Right lobe of liver (tissue), 6 donors: ENCODE data around the gene OSCP1. TPM values are rescaled to one million over a fixed set of nuclear protein-coding genes. Genes with fewer than 3 reads are reported as not detected.

Source experiments
- ATAC-seq, 4 donors: fragments of 200-7000 bp; cut with Tn5 transposase; one replicate each; pipeline ENCODE4 v1.9.1; 2020; ENCODE audit warnings: mild to moderate bottlenecking in 4 of 4, moderate library complexity in 4 of 4
- DNase-seq, 3 donors: peaks; one replicate each; pipeline ENCODE4 v3.0.0-alpha.2; 2020
- H3K27ac ChIP-seq, 3 donors: fragments of 200-600 bp; one replicate each; pipeline ENCODE4 v1.8.0; 2022
- H3K27me3 ChIP-seq, 2 donors: fragments of 200-600 bp; one replicate each; pipeline ENCODE4 v1.8.0; 2022
- H3K36me3 ChIP-seq, 4 donors: fragments of 200-600 bp; sonication (generic) in 1 of 4; one replicate each; pipeline versions ENCODE4 v1.5.1 to v1.8.0; 2017 to 2022; ENCODE audit warnings: control low read depth in 1 of 4
- H3K4me1 ChIP-seq, 4 donors: fragments of 200-600 bp; sonication (generic) in 1 of 4; one replicate each; pipeline versions ENCODE4 v1.5.1 to v1.8.0; 2017 to 2022; ENCODE audit warnings: control low read depth in 1 of 4
- H3K4me3 ChIP-seq, 3 donors: fragments of 200-600 bp; one replicate each; pipeline ENCODE4 v1.8.0; 2022
- H3K9me3 ChIP-seq, 4 donors: fragments of 200-600 bp; sonication (generic) in 1 of 4; one replicate each; pipeline versions ENCODE4 v1.5.1 to v1.8.0; 2017 to 2022; ENCODE audit warnings: control low read depth in 1 of 4
- POLR2A ChIP-seq: fragments of 450-650 bp; IDR thresholded peaks from one replicate; pipeline ENCODE4 v1.6.1; 2017; ENCODE audit warnings: antibody characterized with exemption, mild to moderate bottlenecking
- WGBS: methylation state at CpG from one replicate; pipeline ENCODE4 v1.1.6; 2018; ENCODE audit warnings: low coverage, low lambda C conversion rate; ENCODE audit not compliant: insufficient coverage; ENCODE audit errors: missing lambda C conversion rate; 5-methylcytosine and 5-hydroxymethylcytosine counted together
- intact Hi-C, 2 donors: fragments of 100-400 bp; cut with DNase I; formaldehyde crosslinking; loops; one replicate each; pipeline versions ENCODE4 v1.11.2 to v1.14.1; 2022
- total RNA-seq, 6 experiments: library from RNA; depleted of rRNA in 2 of 6; stranded (reverse); fragments of >200 nt in 2 of 6; fragmentation: NEBNext Ultra II Directional in 3 of 6; extraction: Animal tissue kit (Norgen Biotek cat#: 25700) in 3 of 6; gene quantifications; one replicate each; pipeline versions ENCODE4 v1.1.0 to v1.2.4, GENCODE V29; 2016 to 2023
- TF ChIP-seq, protein P1 (sequence below), 4 donors: fragments of 200-600 bp in 3 of 4; fragments of 450-650 bp in 1 of 4; IDR thresholded peaks; one replicate each; pipeline versions ENCODE4 v1.5.1 to v1.8.0; 2016 to 2022; ENCODE audit warnings: antibody characterized with exemption in 4 of 4, mild to moderate bottlenecking in 2 of 4
- donor health status: DM: no; HTN: yes; CAD: no.
- donor health status: DM: no; HTN: no; CAD: no.
- donor health status: DM: no; HTN: no; CAD: no.
- donor health status: DM: no; HTN: yes; CAD: no.
- donor health status: DM: no; HTN: yes; CAD: no.

Gene OSCP1
- total RNA-seq, 6 experiments from 2014 or later = 0.40 to 4.9 (median 1.7) TPM

DNA sequence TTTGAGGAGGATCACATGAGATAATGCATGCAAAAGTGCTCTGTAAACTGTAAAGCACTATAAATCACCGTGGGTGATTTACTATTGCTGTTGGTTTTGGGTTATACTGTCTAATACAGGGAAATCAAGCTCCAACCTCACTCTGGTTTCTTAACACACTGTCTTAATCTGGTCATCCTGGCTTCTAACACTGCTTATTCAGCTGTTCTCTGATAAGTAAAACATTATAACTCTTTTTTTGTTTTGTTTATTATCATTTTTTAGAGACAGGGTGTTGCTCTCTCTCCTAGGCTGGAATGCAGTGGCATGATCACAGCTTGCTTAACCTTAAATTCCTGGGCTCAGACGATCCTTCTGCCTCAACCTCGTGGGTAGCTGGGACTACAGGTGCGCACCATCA is 30.7 kb downstream of the OSCP1 start:
- no peak overlapping the region for H3K27ac ChIP-seq
- no peak for ATAC-seq
- WGBS = 80% methylated on average over 4 of the region's 4 CpGs
- peaks cover 0 to 4% (median 0%) of the 10 kb centered on the region in 4 donors for H3K4me1 ChIP-seq
- no peaks in the 10 kb centered on the region for H3K9me3 ChIP-seq
- no peak for DNase-seq
- H3K27me3 ChIP-seq = no peaks in the 10 kb centered on the region
- TF ChIP-seq POLR2A = no peak
- TF ChIP-seq, protein P1, sequence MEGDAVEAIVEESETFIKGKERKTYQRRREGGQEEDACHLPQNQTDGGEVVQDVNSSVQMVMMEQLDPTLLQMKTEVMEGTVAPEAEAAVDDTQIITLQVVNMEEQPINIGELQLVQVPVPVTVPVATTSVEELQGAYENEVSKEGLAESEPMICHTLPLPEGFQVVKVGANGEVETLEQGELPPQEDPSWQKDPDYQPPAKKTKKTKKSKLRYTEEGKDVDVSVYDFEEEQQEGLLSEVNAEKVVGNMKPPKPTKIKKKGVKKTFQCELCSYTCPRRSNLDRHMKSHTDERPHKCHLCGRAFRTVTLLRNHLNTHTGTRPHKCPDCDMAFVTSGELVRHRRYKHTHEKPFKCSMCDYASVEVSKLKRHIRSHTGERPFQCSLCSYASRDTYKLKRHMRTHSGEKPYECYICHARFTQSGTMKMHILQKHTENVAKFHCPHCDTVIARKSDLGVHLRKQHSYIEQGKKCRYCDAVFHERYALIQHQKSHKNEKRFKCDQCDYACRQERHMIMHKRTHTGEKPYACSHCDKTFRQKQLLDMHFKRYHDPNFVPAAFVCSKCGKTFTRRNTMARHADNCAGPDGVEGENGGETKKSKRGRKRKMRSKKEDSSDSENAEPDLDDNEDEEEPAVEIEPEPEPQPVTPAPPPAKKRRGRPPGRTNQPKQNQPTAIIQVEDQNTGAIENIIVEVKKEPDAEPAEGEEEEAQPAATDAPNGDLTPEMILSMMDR (IDR thresholded peaks at IDR 0.05) = no peak
- intact Hi-C loops = loop anchor here in 1 of 2 donors (5.0 kb wide), 1 partner anchor 77 kb away; no protein-coding TSS in a partner anchor
- no peak overlapping the region for H3K4me3 ChIP-seq
- no peaks in the 10 kb centered on the region for H3K36me3 ChIP-seq

- Histone ChIP-seq H3K27ac (no peak overlapping the region), H3K4me1 (peaks cover 0 to 4% (median 0%) of the 10 kb centered on the region in 4 donors), H3K36me3 (no peaks in the 10 kb centered on the region), H3K4me3 (no peak overlapping the region), H3K27me3 (no peaks in the 10 kb centered on the region), H3K9me3 (no peaks in the 10 kb centered on the region)
- TF ChIP-seq, protein P1 (IDR thresholded peaks at IDR 0.05) = no peak
- no peak for TF ChIP-seq POLR2A
- no peak for DNase-seq
- 82% methylated on average over 3 of the region's 3 CpGs for WGBS
- no peak for ATAC-seq
- intact Hi-C loops = loop anchor here in 1 of 2 donors (5.0 kb wide), 1 partner anchor 77 kb away; no protein-coding TSS in a partner anchor
Observed at GRCh38 chr1:36419140-36419539, 31.1 kb downstream of the OSCP1 start.

DNA sequence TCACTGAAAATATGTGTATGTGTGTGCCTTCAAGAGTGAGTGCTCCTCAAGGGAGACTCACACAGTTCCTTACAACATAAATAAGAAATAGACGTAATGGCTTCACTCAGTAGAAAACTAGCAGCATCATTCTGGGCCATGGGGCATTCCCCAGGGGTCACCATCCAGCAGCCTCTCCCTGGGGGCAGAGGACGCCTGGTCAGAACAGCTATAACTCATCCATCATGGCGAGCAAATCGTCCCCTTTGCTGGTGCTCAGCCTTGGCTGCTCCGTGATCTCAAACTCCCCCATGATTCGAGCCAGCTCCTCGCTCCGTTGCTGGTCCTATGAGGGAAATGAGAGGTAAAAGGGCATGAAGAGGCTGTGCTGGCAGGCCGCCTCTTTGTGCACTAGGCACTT is 32.3 kb downstream of the OSCP1 start:
- Histone ChIP-seq H3K27me3 (no peaks in the 10 kb centered on the region), H3K36me3 (no peaks in the 10 kb centered on the region), H3K4me3 (no peak overlapping the region), H3K9me3 (no peaks in the 10 kb centered on the region), H3K27ac (no peak overlapping the region), H3K4me1 (peaks cover 0 to 4% (median 0%) of the 10 kb centered on the region in 4 donors)
- 58% methylated on average over 3 of the region's 9 CpGs for WGBS
- ATAC-seq = no peak
- no peak for DNase-seq
- intact Hi-C loops = loop anchor here in 1 of 2 donors (5.0 kb wide), 1 partner anchor 76 kb away; no protein-coding TSS in a partner anchor
- TF ChIP-seq, protein P1 (IDR thresholded peaks at IDR 0.05) = no peak

GRCh38 chr1:36415661-36416326 is 34.5 kb downstream of the OSCP1 start:
- no peak for TF ChIP-seq POLR2A
- TF ChIP-seq, protein P1 (IDR thresholded peaks at IDR 0.05) = no peak
- H3K4me1 ChIP-seq = peaks cover 0 to 4% (median 0%) of the 10 kb centered on the region in 4 donors
- no peaks in the 10 kb centered on the region for H3K36me3 ChIP-seq
- 83% methylated on average over 9 of the region's 15 CpGs for WGBS
- ATAC-seq = no peak
- H3K27me3 ChIP-seq = no peaks in the 10 kb centered on the region
- no peak for DNase-seq
- H3K9me3 ChIP-seq = no peaks in the 10 kb centered on the region
- intact Hi-C loops = loop anchor here in 1 of 2 donors (5.0 kb wide), 1 partner anchor 73 kb away; no protein-coding TSS in a partner anchor
- no peak overlapping the region for H3K4me3 ChIP-seq
- no peak overlapping the region for H3K27ac ChIP-seq
